A673 (cell line): ENCODE data around the gene MTMR12. TPM values are rescaled to one million over a fixed set of nuclear protein-coding genes. Genes with fewer than 3 reads are reported as not detected.
"Not testable (repeated sequence)": the region's sequence is repeated elsewhere in the genome, so short reads cannot be mapped to it uniquely, and the experiment has no call there.

Experiments used
- BruUV-seq: library from RNA; stranded (reverse); fragments of 400-500 nt; replicated peaks from 2 replicates; lab custom pipeline; 2021; lab: Mats Ljungman, UMichigan
- CTCF ChIA-PET: fragments of 300-600 bp; sonication (Branson Sonifier 250); formaldehyde crosslinking; loops from one replicate; lab custom pipeline; 2022; ENCODE audit warnings: antibody characterized with exemption; lab: Charles Lee
- POLR2A ChIA-PET: fragments of 300-600 bp; sonication (Branson Sonifier 250); formaldehyde crosslinking; loops from one replicate; lab custom pipeline; 2022; ENCODE audit warnings: antibody characterized with exemption; ENCODE audit not compliant: low non-redundant PET; lab: Charles Lee
- DNase-seq: peaks from one replicate; pipeline ENCODE4 v3.0.0-alpha.2; 2015; ENCODE audit warnings: low spot score
- H3K27ac ChIP-seq: fragments of 200-600 bp; sonication (generic); 2 replicates; pipeline ENCODE4 v1.5.1; 2016; ENCODE audit warnings: mixed run types, low read depth, mild to moderate bottlenecking, mixed read lengths, antibody characterized with exemption, low read length; ENCODE audit not compliant: poor library complexity, severe bottlenecking
- H3K27me3 ChIP-seq: fragments of 200-600 bp; sonication (generic); replicated peaks from 2 replicates; pipeline ENCODE4 v1.6.1; 2017; ENCODE audit warnings: mixed run types, low read depth, mild to moderate bottlenecking, mixed read lengths, antibody characterized with exemption, low read length; ENCODE audit not compliant: insufficient read depth, poor library complexity
- H3K36me3 ChIP-seq: fragments of 200-600 bp; sonication (generic); 2 replicates; pipeline ENCODE4 v1.6.1; 2016; ENCODE audit warnings: mixed run types, mild to moderate bottlenecking, mixed read lengths, antibody characterized with exemption, low read length; ENCODE audit not compliant: insufficient read depth, poor library complexity, severe bottlenecking
- H3K4me1 ChIP-seq: fragments of 200-600 bp; sonication (generic); 2 replicates; pipeline ENCODE4 v1.6.1; 2017; ENCODE audit warnings: mixed run types, mild to moderate bottlenecking, mixed read lengths, antibody characterized with exemption, low read length; ENCODE audit not compliant: insufficient read depth, poor library complexity, severe bottlenecking
- H3K4me3 ChIP-seq: fragments of 200-600 bp; sonication (generic); 2 replicates; pipeline ENCODE4 v1.5.1; 2016; ENCODE audit warnings: low read depth, mixed run types, mild to moderate bottlenecking, mixed read lengths, low read length; ENCODE audit not compliant: poor library complexity, severe bottlenecking
- H3K9me3 ChIP-seq: fragments of 200-600 bp; sonication (generic); 2 replicates; pipeline ENCODE4 v1.6.1; 2016; ENCODE audit warnings: mixed run types, low read depth, mild to moderate bottlenecking, mixed read lengths, antibody characterized with exemption, low read length; ENCODE audit not compliant: poor library complexity, severe bottlenecking
- CTCF ChIP-seq: fragments of 300-800, 200-600 bp; sonication (generic); conservative IDR thresholded peaks from 2 replicates; pipeline ENCODE4 v1.5.1; 2017; ENCODE audit warnings: low read depth, mild to moderate bottlenecking, antibody characterized with exemption, low read length, moderate library complexity, mixed read lengths
- EZH2 ChIP-seq: fragments of 200-600 bp; sonication (generic); IDR thresholded peaks from 2 replicates; pipeline ENCODE4 v1.6.1; 2017; ENCODE audit warnings: borderline replicate concordance, low read depth, mild to moderate bottlenecking, mixed read lengths, antibody characterized with exemption, low read length; ENCODE audit not compliant: poor library complexity, severe bottlenecking
- intact Hi-C: fragments of 100-400 bp; cut with micrococcal nuclease; formaldehyde crosslinking; loops from one replicate; pipeline ENCODE4 v1.10.0; 2022; ENCODE audit not compliant: unreplicated experiment
- total RNA-seq: library from RNA; stranded (reverse); gene quantifications from 2 replicates; pipeline ENCODE4 v1.2.3, GENCODE V29; 2021

Gene MTMR12
- total RNA-seq, 1 experiment from 2014 or later = 35.8 TPM

GRCh38 chr5:32291591-32291990 is 21.1 kb downstream of the MTMR12 start:
- CTCF ChIA-PET = no interaction called here
- DNase-seq = no peak
- TF ChIP-seq EZH2 = no peak
- intact Hi-C loops = no loop called here
- Histone ChIP-seq H3K27ac (no peak overlapping the region), H3K36me3 (peaks cover 6% of the 10 kb centered on the region), H3K27me3 (no peaks in the 10 kb centered on the region), H3K4me3 (no peak overlapping the region), H3K9me3 (no peaks in the 10 kb centered on the region), H3K4me1 (no peaks in the 10 kb centered on the region)
- POLR2A ChIA-PET = no interaction called here
- BruUV-seq = no TSS peak

- no peaks in the 10 kb centered on the region for H3K9me3 ChIP-seq
- CTCF ChIA-PET = no interaction called here
- H3K4me1 ChIP-seq = no peaks in the 10 kb centered on the region
- no peaks in the 10 kb centered on the region for H3K27me3 ChIP-seq
- TF ChIP-seq CTCF = no peak
- DNase-seq = no peak
- H3K27ac ChIP-seq = no peak overlapping the region
- no peak overlapping the region for H3K4me3 ChIP-seq
- BruUV-seq = no TSS peak
- POLR2A ChIA-PET = no interaction called here
- H3K36me3 ChIP-seq = peaks cover 4% of the 10 kb centered on the region
- intact Hi-C loops = no loop called here
These were observed 21.8 kb downstream of the MTMR12 start for GRCh38 chr5:32290922-32291321.

GRCh38 chr5:32290501-32290900 is 22.2 kb downstream of the MTMR12 start:
- BruUV-seq, H3K9me3 ChIP-seq, POLR2A ChIA-PET, H3K27ac ChIP-seq, H3K4me1 ChIP-seq, H3K27me3 ChIP-seq, DNase-seq, H3K4me3 ChIP-seq, CTCF ChIA-PET, intact Hi-C loops, H3K36me3 ChIP-seq: not testable (repeated sequence)

- CTCF ChIA-PET, H3K4me1 ChIP-seq, BruUV-seq, intact Hi-C loops, POLR2A ChIA-PET, DNase-seq, H3K36me3 ChIP-seq, H3K27ac ChIP-seq, H3K4me3 ChIP-seq, H3K9me3 ChIP-seq, H3K27me3 ChIP-seq: not testable (repeated sequence)
These were observed 22.8 kb downstream of the MTMR12 start for GRCh38 chr5:32289986-32290385.

- POLR2A ChIA-PET = not testable (repeated sequence)
These were observed 24.6 kb downstream of the MTMR12 start for GRCh38 chr5:32288135-32288534.

GRCh38 chr5:32287525-32287924 is 25.2 kb downstream of the MTMR12 start:
- H3K4me1 ChIP-seq, POLR2A ChIA-PET, H3K4me3 ChIP-seq, BruUV-seq, H3K27ac ChIP-seq, H3K27me3 ChIP-seq, DNase-seq, H3K36me3 ChIP-seq, H3K9me3 ChIP-seq, intact Hi-C loops, CTCF ChIA-PET: not testable (repeated sequence)

More at GRCh38 chr5:32288135-32288534, 24.6 kb downstream of the MTMR12 start:
- BruUV-seq, intact Hi-C loops, H3K27ac ChIP-seq, H3K4me3 ChIP-seq, H3K36me3 ChIP-seq, H3K9me3 ChIP-seq, H3K27me3 ChIP-seq, H3K4me1 ChIP-seq, CTCF ChIA-PET, DNase-seq: not testable (repeated sequence)
